ENCODE results near the gene PAQR5.

DNA sequence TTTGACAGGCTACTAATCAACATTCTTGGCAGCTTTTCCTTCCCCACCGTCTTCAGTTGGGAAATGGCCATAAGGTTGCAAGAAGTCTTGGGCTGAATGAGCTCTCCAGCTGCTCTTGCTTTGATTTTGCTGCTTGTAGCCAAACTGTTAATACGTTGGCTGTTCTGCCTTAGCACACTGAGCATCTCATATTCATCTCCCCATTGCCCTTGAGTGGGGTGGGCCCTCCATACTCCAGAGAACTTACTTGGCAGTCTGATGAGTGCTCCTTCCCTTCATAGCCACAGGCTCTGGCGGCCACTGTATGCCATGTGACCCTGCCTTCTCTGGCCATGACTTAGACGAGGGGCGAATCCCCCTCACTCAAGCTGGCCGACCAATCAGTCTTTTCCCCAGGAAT lies 25.8 kb upstream of the PAQR5 start:
- TF ChIP-seq CTCF (IDR thresholded peaks at IDR 0.05) (no peak), POLR2A (IDR thresholded peaks at IDR 0.05) (no peak)

Measured in lower leg skin (tissue), 3 donors.